ENCODE data around the gene RAD50.
A peak's percentile ranks its signal among the peaks of the same experiment; 100 is the strongest.
"Not testable (repeated sequence)": the region's sequence is repeated elsewhere in the genome, so short reads cannot be mapped to it uniquely, and the experiment has no call there.

The RAD50 gene

GRCh38 chr5:132556763-132557477 is at the start of gene RAD50:
Gene RAD50 (plus strand): TSS chr5:132556977. CDS start chr5:132557325, 348 bp downstream.
- H3K4me3 ChIP-seq (ENCODE audit: low read length) = peak within 1 kb of the TSS; percentile 86
- DNase-seq (ENCODE audit: low read depth) = peak; percentile 91
- TF ChIP-seq CTCF (conservative IDR thresholded peaks at IDR 0.05; ENCODE audit: low read length) = no peak

GRCh38 chr5:132510076-132510475 is 46.7 kb upstream of the RAD50 start:
- TF ChIP-seq CTCF (conservative IDR thresholded peaks at IDR 0.05; ENCODE audit: low read length) = no peak
- H3K4me3 ChIP-seq (ENCODE audit: low read length) = no peak overlapping the region
- DNase-seq (ENCODE audit: low read depth) = peak; percentile 84

- not testable (repeated sequence) for DNase-seq (ENCODE audit: low read depth); H3K4me3 ChIP-seq (ENCODE audit: low read length)
Measured at GRCh38 chr5:132513618-132514336, 43.0 kb upstream of the RAD50 start.

GRCh38 chr5:132522067-132522466 is 34.7 kb upstream of the RAD50 start:
- not testable (repeated sequence) for DNase-seq (ENCODE audit: low read depth); H3K4me3 ChIP-seq (ENCODE audit: low read length)

GRCh38 chr5:132524877-132525276 is 31.9 kb upstream of the RAD50 start:
- H3K4me3 ChIP-seq (ENCODE audit: low read length); DNase-seq (ENCODE audit: low read depth): not testable (repeated sequence)

- peak; percentile 26 for DNase-seq (ENCODE audit: low read depth)
- no peak for TF ChIP-seq CTCF (conservative IDR thresholded peaks at IDR 0.05; ENCODE audit: low read length)
- H3K4me3 ChIP-seq (ENCODE audit: low read length) = no peak overlapping the region
Measured at GRCh38 chr5:132525299-132525724, 31.5 kb upstream of the RAD50 start.

- TF ChIP-seq CTCF (conservative IDR thresholded peaks at IDR 0.05; ENCODE audit: low read length) = peak; percentile 82
- H3K4me3 ChIP-seq (ENCODE audit: low read length) = no peak overlapping the region
Measured at GRCh38 chr5:132526290-132526973, 30.3 kb upstream of the RAD50 start.

GRCh38 chr5:132526974-132527564 is 29.7 kb upstream of the RAD50 start:
- no peak overlapping the region for H3K4me3 ChIP-seq (ENCODE audit: low read length)
- no peak for DNase-seq (ENCODE audit: low read depth)

More at GRCh38 chr5:132526290-132526973, 30.3 kb upstream of the RAD50 start:
- DNase-seq (ENCODE audit: low read depth) = peak; percentile 41

More at GRCh38 chr5:132526974-132527564, 29.7 kb upstream of the RAD50 start:
- TF ChIP-seq CTCF (conservative IDR thresholded peaks at IDR 0.05; ENCODE audit: low read length) = no peak

All from AG10803 (cell line).